Loucy (cell line): Measurements from ENCODE around the gene ACAT1.

ENCODE experiments used
- H2AFZ ChIP-seq: fragments of 200-600 bp; sonication (generic); 2 replicates; pipeline ENCODE4 v1.6.0; 2016; ENCODE audit warnings: antibody characterized with exemption, mild to moderate bottlenecking, low read length, moderate library complexity
- H3F3A ChIP-seq: fragments of 200-600 bp; 2 replicates; pipeline ENCODE4 v1.6.0; 2016; ENCODE audit warnings: antibody characterized with exemption, low read depth, mild to moderate bottlenecking
- H3K27me3 ChIP-seq: fragments of 200-600 bp; sonication (generic); 2 replicates; pipeline ENCODE4 v1.6.1; 2014; ENCODE audit warnings: low read length, mild to moderate bottlenecking; ENCODE audit not compliant: insufficient read depth, poor library complexity, severe bottlenecking
- H3K36me3 ChIP-seq: fragments of 200-600 bp; sonication (generic); 2 replicates; pipeline ENCODE4 v1.6.1; 2016; ENCODE audit warnings: low read length; ENCODE audit not compliant: insufficient read depth
- H3K4me1 ChIP-seq: fragments of 200-600 bp; sonication (generic); 2 replicates; pipeline ENCODE4 v1.5.1; 2014; ENCODE audit warnings: low read length, mild to moderate bottlenecking; ENCODE audit not compliant: insufficient read depth, poor library complexity, severe bottlenecking
- H3K4me2 ChIP-seq: fragments of 200-600 bp; sonication (generic); 2 replicates; pipeline ENCODE4 v1.6.0; 2014; ENCODE audit warnings: antibody characterized with exemption, low read length, low read depth, mild to moderate bottlenecking; ENCODE audit not compliant: poor library complexity, severe bottlenecking
- H3K4me3 ChIP-seq: fragments of 200-600 bp; sonication (generic); 2 replicates; pipeline ENCODE4 v1.5.1; 2014; ENCODE audit warnings: low read length, mild to moderate bottlenecking, mixed read lengths; ENCODE audit not compliant: poor library complexity, severe bottlenecking
- H3K79me2 ChIP-seq: fragments of 200-600 bp; sonication (generic); 2 replicates; pipeline ENCODE4 v1.6.1; 2014; ENCODE audit warnings: low read length; ENCODE audit not compliant: insufficient read depth
- H3K9ac ChIP-seq: fragments of 200-600 bp; sonication (generic); 2 replicates; pipeline ENCODE4 v1.6.0; 2014; ENCODE audit warnings: mild to moderate bottlenecking, low read depth, low read length, moderate library complexity; ENCODE audit not compliant: poor library complexity, severe bottlenecking
- H3K9me2 ChIP-seq: fragments of 200-600 bp; sonication (generic); replicated peaks from 2 replicates; pipeline ENCODE4 v1.6.1; 2016; ENCODE audit warnings: low read depth, low read length, mixed read lengths
- H3K9me3 ChIP-seq: fragments of 200-600 bp; sonication (generic); 2 replicates; pipeline ENCODE4 v1.6.1; 2014; ENCODE audit warnings: mild to moderate bottlenecking, antibody characterized with exemption, low read length, low read depth; ENCODE audit not compliant: insufficient read depth
- H4K20me1 ChIP-seq: fragments of 200-600 bp; sonication (generic); 2 replicates; pipeline ENCODE4 v1.6.0; 2014; ENCODE audit warnings: antibody characterized with exemption, low read length, mild to moderate bottlenecking; ENCODE audit not compliant: insufficient read depth, poor library complexity, severe bottlenecking
- EZH2phosphoT487 ChIP-seq: fragments of 200-600 bp; IDR thresholded peaks from 2 replicates; pipeline ENCODE4 v1.6.1; 2018; ENCODE audit warnings: antibody characterized with exemption, mild to moderate bottlenecking, moderate library complexity, borderline replicate concordance
- TF ChIP-seq, protein P1 (sequence below): fragments of 200-600 bp; sonication (generic); conservative IDR thresholded peaks from 2 replicates; pipeline ENCODE4 v1.5.1; 2014; ENCODE audit warnings: mild to moderate bottlenecking, antibody characterized with exemption, low read length

Gene ACAT1

DNA sequence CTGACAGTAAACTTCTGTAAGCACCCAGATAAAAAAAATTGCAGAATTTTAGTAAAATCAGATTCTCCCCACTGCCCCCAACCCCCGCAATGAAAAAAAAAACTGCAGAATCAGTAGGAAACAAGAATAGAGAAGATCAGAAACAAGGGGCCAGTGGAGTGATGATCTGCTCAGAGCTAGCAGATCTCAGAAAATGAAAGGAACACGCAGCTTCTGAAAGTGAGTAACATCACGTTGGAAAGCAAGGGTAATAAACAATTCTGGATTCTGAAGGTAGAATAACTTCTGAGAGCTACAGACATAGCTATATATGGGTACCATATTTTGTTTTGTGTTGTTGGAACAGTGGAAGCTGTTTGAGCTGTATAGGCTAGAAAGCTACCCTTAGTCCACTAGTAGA lies 23.2 kb downstream of the ACAT1 start:
- Histone ChIP-seq H3K4me1 (no peaks in the 10 kb centered on the region), H3K79me2 (no peaks in the 10 kb centered on the region), H3K9me3 (no peaks in the 10 kb centered on the region), H3K4me2 (no peak overlapping the region), H3K4me3 (no peak overlapping the region), H2AFZ (no peak overlapping the region), H4K20me1 (no peaks in the 10 kb centered on the region), H3K9me2 (no peaks in the 10 kb centered on the region), H3K36me3 (peaks cover 62% of the 10 kb centered on the region; the same call in 1 of the 2 replicates), H3K27me3 (no peaks in the 10 kb centered on the region), H3K9ac (no peak overlapping the region), H3F3A (no peaks in the 10 kb centered on the region)
- TF ChIP-seq, protein P1, sequence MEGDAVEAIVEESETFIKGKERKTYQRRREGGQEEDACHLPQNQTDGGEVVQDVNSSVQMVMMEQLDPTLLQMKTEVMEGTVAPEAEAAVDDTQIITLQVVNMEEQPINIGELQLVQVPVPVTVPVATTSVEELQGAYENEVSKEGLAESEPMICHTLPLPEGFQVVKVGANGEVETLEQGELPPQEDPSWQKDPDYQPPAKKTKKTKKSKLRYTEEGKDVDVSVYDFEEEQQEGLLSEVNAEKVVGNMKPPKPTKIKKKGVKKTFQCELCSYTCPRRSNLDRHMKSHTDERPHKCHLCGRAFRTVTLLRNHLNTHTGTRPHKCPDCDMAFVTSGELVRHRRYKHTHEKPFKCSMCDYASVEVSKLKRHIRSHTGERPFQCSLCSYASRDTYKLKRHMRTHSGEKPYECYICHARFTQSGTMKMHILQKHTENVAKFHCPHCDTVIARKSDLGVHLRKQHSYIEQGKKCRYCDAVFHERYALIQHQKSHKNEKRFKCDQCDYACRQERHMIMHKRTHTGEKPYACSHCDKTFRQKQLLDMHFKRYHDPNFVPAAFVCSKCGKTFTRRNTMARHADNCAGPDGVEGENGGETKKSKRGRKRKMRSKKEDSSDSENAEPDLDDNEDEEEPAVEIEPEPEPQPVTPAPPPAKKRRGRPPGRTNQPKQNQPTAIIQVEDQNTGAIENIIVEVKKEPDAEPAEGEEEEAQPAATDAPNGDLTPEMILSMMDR, result no peak
- TF ChIP-seq EZH2phosphoT487, result no peak

DNA sequence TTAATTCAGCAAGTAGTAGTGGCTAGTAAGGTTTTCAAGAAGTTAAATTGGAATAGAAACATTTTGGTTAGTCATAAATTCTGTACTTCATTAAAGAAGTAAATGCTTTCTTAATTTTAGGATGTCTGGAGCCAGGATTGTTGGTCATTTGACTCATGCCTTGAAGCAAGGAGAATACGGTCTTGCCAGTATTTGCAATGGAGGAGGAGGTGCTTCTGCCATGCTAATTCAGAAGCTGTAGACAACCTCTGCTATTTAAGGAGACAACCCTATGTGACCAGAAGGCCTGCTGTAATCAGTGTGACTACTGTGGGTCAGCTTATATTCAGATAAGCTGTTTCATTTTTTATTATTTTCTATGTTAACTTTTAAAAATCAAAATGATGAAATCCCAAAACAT lies 25.8 kb downstream of the ACAT1 start:
- Histone ChIP-seq H3K9me3 (no peaks in the 10 kb centered on the region), H3K4me2 (no peak overlapping the region), H3K79me2 (no peaks in the 10 kb centered on the region), H3F3A (no peaks in the 10 kb centered on the region), H3K27me3 (no peaks in the 10 kb centered on the region), H3K36me3 (peaks cover 59% of the 10 kb centered on the region; the same call in 1 of the 2 replicates), H2AFZ (no peak overlapping the region), H3K4me1 (no peaks in the 10 kb centered on the region), H3K9me2 (no peaks in the 10 kb centered on the region), H3K4me3 (no peak overlapping the region), H4K20me1 (no peaks in the 10 kb centered on the region), H3K9ac (no peak overlapping the region)
- TF ChIP-seq EZH2phosphoT487, result no peak
- TF ChIP-seq, protein P1, result no peak

DNA sequence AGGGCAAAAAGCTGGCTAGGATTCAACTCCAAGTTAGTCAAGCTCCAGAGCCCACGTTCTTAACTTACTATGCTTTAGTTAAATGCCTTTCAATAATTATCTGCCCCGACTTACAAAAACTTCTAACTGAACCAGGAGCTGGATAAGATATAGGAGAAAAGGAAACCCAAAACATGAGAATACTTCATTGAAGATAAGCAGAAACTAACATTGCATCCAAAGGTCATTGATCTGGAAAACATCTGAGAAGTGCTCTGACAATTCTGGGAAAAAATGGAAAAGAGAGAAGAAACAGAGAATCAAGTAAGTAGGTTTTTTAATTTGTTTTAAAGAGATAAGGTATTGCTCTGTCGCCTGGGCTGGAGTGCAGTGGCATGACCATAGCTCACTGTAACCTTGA lies 27.2 kb downstream of the ACAT1 start:
- H3K9ac ChIP-seq, result no peak overlapping the region
- H4K20me1 ChIP-seq, result no peaks in the 10 kb centered on the region
- H3K9me3 ChIP-seq, result no peaks in the 10 kb centered on the region
- TF ChIP-seq, protein P1, result no peak
- no peak for TF ChIP-seq EZH2phosphoT487
- no peaks in the 10 kb centered on the region for H3K4me1 ChIP-seq
- H3K4me3 ChIP-seq, result no peak overlapping the region
- no peaks in the 10 kb centered on the region for H3K9me2 ChIP-seq
- H3F3A ChIP-seq, result no peaks in the 10 kb centered on the region
- H3K27me3 ChIP-seq, result no peaks in the 10 kb centered on the region
- H2AFZ ChIP-seq, result no peak overlapping the region
- H3K36me3 ChIP-seq, result peaks cover 50% of the 10 kb centered on the region; the same call in 1 of the 2 replicates
- H3K79me2 ChIP-seq, result no peaks in the 10 kb centered on the region
- H3K4me2 ChIP-seq, result no peak overlapping the region
